M059J (cell line): ENCODE data around the gene RNF10. TPM values are rescaled to one million over a fixed set of nuclear protein-coding genes. Genes with fewer than 3 reads are reported as not detected.
"Not testable (repeated sequence)": the region's sequence is repeated elsewhere in the genome, so short reads cannot be mapped to it uniquely, and the experiment has no call there.

Experiments used
- DNase-seq: peaks from one replicate; pipeline ENCODE4 v3.0.0-alpha.2; 2012; ENCODE audit warnings: low read depth
- total RNA-seq: library from RNA; depleted of rRNA; stranded (reverse); fragments of >200 nt; shearing (Covaris generic); gene quantifications from 2 replicates; pipeline ENCODE4 v1.2.3, GENCODE V29; 2014; rRNA removed

Gene RNF10
- 94.1 and 135 TPM in 2 replicates for total RNA-seq

DNA sequence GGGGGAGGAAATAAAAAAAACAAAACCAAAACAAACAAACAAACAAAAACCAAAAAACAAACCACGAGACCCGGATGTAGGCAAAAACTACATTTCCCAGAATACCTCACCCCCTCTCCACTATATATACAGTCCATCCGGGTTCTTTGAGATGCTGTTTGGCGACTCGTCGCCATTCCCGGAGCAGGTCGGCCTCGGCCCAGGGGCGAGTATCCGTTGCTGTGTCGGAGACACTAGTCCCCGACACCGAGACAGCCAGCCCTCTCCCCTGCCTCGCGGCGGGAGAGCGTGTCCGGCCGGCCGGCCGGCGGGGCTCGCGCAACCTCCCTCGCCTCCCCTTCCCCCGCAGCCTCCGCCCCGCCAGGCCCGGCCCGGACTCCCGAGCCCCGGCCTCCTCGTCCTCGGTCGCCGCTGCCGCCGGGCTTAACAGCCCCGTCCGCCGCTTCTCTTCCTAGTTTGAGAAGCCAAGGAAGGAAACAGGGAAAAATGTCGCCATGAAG lies at the start of gene RNF10:
Gene RNF10 (plus strand): TSS at position 154 of the 500 bp plus-strand sequence. CDS start 456 bp downstream, outside the sequence.
- peak; percentile 83 for DNase-seq

DNA sequence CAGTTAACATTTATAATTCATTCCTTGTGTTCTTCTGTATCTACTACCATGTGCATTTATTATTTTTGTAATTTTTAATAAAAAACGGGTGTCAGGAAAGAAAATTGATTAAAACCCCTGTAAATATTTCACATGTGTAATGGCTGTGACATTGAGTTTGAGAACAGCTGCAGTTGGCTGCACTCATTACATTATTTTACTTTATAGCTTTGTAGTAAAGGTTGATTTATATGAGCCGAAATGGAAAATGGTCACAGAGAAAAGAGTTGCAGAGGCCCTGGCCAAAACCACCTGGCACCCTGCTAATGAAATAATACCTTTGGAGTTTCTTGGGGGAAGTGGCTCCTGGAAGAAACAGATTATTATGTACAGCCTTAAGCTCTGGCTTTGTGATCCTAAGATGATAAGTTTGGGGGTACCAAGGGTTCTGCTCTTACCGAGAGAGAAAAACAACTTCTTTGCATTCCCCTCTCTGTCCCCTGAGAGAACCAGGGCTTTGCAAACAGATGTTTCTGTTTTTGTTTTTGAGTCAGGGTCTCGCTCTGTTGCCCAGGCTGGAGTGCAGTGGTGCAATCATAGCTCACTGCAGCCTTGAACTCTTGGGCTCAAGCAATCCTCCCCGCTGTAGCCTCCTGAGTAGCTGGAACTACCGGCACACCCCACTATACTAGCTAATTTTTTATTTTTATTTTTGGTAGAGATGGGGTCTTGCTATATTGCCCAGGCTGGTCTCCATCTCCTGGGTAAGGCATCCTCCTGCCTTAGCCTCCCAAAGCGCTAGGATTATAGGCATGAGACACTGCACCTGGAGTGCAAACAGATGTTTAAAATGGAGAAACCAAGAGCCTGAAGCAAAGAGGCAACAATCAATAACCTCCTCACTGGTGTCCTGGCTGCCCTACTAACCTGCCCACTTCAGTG lies 47.9 kb upstream of the RNF10 start:
- no peak for DNase-seq

DNA sequence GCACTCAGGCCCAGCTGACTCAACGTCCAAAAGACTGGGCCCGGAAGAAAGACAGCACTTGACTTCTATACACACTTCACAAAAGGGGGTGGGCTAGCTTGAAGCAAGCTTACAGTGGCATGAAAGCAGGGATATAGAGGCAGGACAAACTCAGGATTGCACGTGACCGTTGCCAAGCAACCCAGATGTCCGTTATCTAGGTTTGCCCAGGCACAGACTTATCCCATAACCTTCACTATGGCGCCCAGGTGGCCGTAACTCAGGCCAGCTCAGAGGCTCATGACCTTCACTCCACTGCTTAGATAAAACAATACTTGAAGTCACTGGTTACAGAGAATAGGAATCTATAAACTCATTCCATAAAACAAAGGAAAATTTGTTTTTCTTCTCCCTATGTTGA lies 46.6 kb upstream of the RNF10 start:
- DNase-seq = not testable (repeated sequence)

DNA sequence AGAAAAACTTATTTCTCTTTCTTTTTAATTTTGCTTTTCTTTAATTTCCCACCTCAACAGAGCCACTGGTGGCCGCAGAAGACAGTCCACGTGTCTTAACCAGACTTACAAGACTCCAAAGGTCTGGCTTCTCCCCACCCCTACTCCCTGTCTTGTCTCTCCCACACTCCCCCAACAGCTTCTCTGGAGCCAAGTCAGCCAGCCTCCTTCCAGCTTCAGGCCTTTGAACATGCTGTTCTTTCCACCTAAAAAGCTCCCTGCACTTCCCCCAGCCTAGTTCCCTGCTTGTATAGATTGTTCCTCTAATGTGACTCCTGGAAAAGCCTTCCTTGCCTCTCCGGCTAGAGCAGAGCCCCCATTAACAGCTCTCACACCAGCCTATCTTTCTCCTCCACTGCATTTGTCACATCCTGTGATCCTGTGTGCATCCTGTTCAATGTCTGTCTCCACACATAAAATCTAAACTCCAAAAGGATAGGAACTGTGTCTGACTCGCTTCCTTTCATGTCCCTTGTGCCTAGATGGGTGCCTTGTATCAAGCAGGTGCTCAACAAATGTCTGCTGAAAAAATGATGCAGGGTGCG lies 46.0 kb upstream of the RNF10 start:
- DNase-seq = no peak

DNA sequence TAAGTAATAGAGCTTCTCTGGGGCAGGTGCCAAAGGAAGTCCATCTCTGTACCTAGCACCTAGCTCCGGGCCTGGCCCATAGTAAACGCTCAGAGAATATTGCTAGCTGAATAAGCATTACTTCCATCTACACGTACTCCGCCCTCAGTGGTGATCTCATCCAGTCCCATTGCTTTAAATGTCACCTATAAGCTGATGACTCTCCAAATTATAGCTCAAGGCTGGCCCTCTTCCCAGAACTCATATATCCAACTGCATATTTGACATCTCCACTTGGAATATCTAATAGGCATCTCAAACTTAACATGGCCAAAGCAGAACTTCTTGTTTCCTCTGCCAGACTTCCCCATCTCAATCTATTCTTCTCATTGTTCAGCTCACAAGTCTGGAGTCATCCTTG lies 45.1 kb upstream of the RNF10 start:
- DNase-seq = no peak

DNA sequence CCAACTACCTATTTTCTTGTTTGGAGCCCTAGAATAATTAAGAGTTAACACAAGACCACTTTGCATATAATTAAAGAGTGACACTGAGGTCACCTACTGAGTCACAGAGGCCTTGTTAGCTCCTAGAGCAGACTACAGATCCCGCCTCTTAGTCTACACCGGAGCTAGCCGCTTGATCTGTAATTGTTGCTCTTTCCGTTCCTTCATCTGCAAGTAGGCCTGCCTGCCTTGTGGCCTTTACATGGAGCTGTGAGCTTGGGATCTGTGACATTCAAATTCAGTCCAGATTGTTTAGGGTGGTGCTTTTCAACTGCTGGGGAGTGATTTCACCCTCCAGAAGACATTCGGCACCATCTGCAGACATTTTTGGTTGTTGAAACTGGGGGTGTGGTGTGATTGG lies 43.8 kb upstream of the RNF10 start:
- no peak for DNase-seq

DNA sequence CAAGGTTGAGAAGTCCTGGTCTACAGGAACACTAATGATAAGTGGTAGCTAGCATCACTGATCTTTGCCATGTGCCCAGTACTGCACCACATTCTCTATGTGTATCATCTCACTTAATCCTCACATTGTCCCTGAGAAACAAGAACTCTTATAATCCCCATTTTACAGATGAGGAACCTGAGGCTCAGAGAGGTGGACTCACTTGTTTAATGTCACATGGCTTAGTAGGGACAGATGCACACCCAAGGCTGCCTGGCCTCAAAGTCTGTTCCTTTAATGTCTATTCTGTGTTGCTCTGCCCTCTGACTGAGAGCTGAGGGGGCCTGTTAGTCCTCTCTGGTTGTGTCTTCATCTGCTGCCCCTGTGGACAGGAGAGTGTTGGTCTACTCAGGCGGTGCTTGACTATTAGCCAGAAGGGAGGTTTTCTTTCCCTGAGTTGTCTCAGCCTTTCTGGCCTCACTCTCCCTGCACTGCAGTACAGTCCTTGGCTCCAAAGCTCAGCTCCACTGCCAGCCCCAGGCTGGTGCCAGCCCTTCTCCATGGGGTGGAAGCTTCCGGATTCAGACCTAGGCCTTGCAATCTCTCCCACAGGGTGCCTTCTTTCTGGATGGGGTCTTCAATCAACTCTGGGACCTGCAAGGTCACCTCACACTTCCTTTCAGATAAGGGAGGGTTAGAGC lies 43.2 kb upstream of the RNF10 start:
- no peak for DNase-seq

DNA sequence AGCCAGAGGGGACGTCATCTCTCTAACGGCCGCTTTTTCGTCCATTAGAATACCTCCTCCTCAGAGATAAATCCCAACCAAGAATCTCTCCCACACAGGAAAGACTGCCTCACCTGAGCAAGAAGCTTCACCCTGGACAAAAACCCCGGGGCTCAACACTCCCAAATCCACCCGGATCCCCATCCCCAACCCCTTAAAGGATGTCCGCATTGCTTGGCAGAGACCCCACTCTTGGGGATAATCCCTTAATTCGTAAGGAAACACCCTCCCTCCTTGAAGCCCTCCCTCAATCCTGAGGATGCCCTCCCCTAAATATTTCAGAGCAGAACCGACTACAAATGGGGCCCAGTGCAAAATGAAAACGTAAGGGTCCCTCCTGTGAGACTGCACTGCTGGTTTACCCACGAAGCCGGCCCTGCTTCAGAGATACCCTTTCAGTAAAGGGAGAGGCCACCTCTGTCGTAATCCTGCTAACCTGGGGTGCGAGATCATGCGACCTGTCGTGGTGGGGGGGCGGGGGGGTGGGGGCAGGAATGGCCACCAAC lies 38.9 kb upstream of the RNF10 start:
- no peak for DNase-seq

DNA sequence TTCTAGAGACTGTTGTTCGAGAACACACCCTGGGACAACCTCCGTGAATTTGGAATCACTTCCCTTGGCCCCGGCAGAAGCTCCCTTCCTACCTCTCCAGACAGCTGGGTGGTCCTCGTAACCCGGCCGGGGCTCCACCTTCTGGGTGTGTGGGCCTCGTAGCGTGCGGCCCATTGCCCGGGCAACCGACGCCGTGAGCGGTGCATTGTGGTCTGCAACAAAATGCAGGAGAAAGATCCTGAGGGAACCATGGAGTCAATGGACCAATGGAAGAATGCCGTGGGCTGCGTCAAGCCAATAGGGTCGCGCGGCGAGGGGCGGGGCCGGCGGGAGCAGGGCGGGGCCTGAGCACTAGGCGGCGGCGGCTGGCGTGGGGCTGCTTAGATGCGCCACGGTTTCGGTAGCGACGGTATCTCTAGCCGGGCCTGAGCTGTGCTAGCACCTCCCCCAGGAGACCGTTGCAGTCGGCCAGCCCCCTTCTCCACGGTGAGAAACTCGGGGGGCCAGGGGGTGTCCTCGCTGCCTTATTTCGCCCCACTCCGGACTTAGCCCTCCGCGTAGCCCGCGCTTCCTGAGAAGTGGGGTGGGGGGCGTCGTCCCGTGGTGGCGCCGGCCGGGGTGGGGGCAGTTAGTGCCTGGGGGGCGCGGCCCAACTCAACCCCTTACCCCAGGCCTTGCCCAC lies 38.3 kb upstream of the RNF10 start, which contains the start of gene DYNLL1:
Gene DYNLL1 (plus strand): TSS at position 383 of the 682 bp plus-strand sequence. CDS start 309 bp downstream, outside the sequence.
- peak; percentile 92 for DNase-seq

DNA sequence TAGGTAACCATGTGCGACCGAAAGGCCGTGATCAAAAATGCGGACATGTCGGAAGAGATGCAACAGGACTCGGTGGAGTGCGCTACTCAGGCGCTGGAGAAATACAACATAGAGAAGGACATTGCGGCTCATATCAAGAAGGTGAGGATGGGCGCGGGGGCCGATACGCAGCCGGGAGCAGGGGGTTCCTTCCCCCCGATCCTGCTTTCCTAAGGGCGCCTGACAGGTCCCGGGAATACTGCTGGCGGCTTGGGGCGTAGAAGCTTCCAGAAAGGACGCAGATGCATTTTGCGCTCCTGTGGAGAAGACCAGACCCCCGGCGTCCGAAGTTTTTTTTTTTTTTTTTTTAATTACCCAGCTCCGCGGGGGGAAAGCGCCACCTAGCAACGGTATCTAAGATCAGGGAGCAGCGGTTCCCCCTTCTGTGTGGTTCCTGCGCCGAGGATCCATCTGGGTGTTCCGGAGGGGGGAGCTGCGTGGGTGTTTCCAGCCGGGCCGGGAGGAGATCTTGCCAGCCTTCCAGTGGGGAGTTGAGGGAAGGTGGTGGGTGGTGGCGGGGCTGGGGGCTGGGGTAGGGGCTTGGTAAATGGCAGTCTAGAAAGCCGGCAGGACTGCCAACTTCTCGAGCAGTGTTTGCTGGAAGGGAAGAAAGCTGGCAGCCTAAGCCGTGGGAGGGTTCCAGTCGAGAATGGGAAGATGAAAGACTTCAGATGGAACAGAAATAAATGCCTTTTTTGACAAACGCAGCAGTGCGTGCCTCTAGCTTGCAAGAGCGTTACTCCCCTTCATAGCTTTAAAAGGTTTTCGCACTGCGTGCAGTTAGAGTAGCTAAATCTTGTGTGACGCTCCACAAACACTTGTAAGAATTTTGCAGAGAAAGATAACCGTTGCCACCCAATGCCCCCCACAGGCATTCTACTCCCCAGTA lies 37.5 kb upstream of the RNF10 start:
- DNase-seq = peak; percentile 50

DNA sequence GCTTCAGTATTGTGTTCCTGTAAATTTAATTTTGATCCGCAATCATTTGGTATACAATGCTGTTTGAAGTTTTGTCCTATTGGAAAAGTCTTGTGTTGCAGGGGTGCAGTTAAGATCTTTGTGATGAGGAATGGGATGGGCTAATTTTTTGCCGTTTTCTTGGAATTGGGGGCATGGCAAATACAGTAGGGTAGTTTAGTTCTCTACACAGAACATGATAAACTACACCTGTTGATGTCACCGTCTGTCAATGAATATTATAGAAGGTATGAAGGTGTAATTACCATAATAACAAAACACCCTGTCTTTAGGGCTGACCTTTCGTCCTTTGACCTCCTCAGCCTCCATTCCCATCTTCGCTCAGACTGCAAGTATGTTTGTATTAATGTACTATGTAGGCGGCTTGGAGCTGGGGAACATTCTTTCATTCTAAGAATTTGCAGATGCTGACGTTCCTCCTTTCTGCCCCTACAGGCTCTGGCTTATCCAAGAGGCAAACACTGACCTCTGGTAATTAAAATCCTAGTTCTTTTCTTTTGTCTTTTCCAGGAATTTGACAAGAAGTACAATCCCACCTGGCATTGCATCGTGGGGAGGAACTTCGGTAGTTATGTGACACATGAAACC lies 36.5 kb upstream of the RNF10 start:
- DNase-seq = no peak

DNA sequence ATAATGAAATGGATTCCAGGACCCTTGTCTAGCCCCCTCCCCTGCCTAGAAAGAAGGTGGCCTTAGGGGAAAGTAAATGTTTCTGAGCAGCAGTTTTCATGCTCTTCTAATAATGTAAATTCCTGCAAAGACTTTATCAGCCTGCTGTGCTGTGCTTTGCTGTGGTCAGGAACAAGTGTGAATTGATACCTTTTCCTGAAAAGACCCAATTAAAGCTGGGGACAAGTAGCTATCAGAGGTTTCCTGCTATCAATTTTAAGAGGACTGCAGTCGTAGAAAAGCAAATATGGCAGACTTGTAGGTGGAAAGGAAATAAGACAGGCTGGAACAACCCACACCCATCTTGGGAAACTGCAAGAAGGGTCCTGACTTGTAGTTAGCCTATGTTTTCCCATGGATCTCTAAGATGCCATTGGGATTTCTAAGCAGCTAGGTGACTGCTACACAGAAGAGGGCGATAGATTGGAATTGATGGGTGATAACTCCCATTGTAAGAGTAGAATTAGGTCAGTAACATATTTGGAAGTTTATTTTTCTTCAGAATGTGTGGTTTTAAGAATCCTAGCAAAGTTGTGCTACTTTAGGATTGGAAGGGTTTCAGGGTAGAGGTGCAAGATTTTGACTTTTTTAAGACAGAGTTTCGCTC lies 35.2 kb upstream of the RNF10 start:
- DNase-seq = peak; percentile 12

DNA sequence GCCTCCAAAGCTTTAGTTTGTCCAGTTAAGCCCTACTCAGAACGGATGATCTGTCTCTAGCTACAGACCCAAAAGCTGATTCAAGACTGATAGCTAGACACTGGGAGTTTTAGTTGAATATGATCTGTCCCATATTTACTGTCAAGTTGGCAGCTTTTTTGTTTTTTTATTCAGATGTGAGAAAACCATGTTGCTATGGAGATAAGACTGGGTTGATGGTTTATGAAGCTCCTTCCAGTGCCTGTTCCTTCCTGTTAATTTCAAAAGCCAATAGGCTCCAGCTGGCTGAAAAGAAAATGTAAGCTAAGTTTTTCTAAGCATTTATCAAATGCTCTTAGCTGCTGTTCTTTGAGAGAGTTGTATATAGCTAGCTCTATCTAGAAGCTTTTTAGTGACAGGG lies 33.6 kb upstream of the RNF10 start:
- peak; percentile 54 for DNase-seq

DNA sequence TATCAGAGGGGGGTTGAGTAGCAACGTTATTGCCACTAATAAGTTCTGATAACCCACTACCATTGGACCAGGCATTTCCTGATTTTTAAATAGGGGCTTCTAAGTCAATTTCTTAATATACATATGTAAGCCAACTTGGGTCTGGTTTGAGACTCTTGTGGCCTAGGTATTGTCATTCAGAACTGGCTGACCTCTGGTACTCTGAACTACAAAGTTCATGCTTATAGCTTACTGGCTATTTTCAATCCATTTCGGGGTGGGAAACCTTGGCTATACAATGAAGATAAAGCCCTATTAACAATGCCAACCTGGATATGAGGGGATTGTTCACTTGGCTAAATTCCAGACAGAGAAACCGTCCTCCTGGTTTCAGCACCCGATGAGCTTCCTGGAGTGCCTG lies 29.6 kb upstream of the RNF10 start:
- no peak for DNase-seq

DNA sequence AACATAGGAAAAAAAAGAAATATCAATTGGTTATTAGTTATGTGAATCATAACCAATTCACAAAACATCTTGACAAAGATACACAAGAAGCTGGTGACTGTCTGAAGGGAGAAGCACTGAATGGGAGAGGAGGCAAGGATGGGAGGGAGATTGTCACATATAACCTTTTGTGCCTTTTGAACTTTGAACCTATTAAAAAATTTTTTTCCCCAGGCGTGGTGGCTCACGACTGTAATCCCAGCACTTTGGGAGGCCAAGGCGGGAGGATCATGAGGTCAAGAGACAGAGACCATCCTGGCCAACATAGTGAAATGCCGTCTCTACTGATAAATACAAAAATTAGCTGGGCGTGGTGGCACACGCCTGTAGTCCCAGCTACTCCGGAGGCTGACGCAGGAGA lies 25.6 kb upstream of the RNF10 start:
- DNase-seq = no peak

DNA sequence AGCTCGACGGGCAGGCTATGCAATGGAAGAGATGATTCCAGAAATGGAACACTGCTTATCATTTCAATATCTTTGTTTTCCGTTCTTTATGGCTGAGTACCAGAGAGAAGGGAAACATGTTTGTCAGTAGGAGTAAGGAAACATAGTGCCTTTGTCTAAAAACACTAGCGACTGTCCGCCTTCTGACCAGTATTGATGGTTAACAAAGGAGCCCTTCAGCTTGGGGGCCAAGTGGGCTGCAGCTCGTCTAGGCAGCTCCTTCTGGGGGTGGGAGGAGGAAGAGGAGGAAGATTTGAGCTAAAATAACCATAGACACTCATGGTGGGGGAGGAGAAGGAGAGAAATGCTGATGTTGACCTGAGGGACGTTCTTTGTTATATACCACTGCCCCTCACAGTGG lies 20.2 kb upstream of the RNF10 start:
- no peak for DNase-seq

DNA sequence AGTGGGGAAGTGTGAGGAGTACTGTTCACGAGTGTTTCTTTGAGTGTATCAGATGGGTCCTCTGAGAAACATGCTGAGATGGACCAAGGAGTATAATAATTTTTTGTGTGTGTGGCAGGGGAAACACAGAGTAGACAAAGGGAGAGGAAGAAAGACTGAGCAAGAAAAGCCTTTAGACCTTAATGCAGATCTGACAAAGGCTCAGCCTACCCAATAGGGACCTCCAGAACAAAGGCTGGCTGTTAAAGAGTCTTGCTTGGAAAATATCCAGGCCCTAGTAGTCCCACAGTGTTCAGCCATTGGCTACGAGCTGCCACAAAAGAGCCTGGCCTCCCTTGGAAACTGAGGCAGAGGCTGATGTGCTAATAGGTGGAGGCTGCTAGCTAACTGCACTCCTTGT lies 18.7 kb upstream of the RNF10 start:
- no peak for DNase-seq

DNA sequence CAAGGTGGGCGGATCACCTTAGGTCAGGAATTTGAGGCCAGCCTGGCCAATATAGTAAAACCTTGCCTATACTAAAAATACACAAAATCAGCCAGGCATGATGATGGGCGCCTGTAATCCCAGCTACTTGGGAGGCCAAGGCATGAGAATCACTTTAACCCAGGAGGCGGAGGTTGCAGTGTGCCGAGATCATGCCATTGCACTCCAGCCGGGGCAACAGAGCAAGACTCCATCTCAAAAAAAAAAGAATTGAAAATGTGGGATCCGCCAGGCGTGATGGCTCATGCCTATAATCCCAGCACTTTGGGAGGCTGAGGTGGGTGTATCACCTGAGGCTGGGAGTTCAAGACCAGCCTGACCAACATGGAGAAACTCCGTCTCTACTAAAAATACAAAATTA lies 14.8 kb upstream of the RNF10 start:
- DNase-seq = not testable (repeated sequence)

DNA sequence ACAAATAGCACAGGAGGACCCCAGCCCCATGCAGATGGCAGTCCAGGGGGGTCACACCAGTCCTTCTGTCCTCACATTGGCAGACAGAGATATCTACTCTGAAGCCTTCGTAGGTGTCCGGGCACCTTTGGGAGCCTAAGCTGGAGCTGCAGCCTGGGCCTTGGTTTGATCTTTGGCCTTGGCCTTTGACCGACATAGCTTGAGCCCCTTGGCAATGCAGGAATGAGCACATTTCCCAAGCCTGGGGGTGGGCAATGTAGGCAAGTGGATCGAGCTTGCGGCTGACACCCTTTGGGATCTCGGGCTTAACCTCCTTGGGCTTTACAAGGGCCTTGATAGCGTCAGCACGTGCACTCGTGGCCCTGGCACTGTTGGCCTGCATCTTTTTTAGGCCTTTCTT lies 11.6 kb upstream of the RNF10 start:
- no peak for DNase-seq
